GM19395 (cell line): ENCODE data around the gene VARS1.
"Not testable (repeated sequence)": the region's sequence is repeated elsewhere in the genome, so short reads cannot be mapped to it uniquely, and the experiment has no call there.

Experiments used
- ATAC-seq: cut with Tn5 transposase; IDR thresholded peaks from one replicate; pipeline ENCODE4 v1.9.1; 2021; ENCODE audit warnings: mild to moderate bottlenecking, moderate library complexity; ENCODE audit not compliant: unreplicated experiment

The VARS1 gene

GRCh38 chr6:31795616-31796298, at the start of gene VARS1:
Gene VARS1, minus strand, starts transcription at chr6:31795752. Its CDS starts 535 bp downstream, at chr6:31795217.
- peak; percentile 62 for ATAC-seq

GRCh38 chr6:31844507-31844906, 49.0 kb upstream of the VARS1 start:
- no peak for ATAC-seq

GRCh38 chr6:31842053-31842452, 46.5 kb upstream of the VARS1 start:
- no peak for ATAC-seq

GRCh38 chr6:31839779-31840126, 44.2 kb upstream of the VARS1 start:
- not testable (repeated sequence) for ATAC-seq

- no peak for ATAC-seq
These were observed 43.4 kb upstream of the VARS1 start for GRCh38 chr6:31838968-31839367.

GRCh38 chr6:31838114-31838553, 42.6 kb upstream of the VARS1 start:
- ATAC-seq: not testable (repeated sequence)

GRCh38 chr6:31837369-31838113, 42.0 kb upstream of the VARS1 start:
- no peak for ATAC-seq

- no peak for ATAC-seq
These were observed 41.2 kb upstream of the VARS1 start for GRCh38 chr6:31836474-31837368.

- ATAC-seq: no peak
These were observed 40.5 kb upstream of the VARS1 start for GRCh38 chr6:31836047-31836473.

- no peak for ATAC-seq
These were observed 39.1 kb upstream of the VARS1 start for GRCh38 chr6:31834367-31835250.

- ATAC-seq: no peak
These were observed 36.0 kb upstream of the VARS1 start for GRCh38 chr6:31831350-31832215.

- no peak for ATAC-seq
These were observed 35.4 kb upstream of the VARS1 start for GRCh38 chr6:31830886-31831335.

GRCh38 chr6:31829633-31830283, 34.2 kb upstream of the VARS1 start:
- no peak for ATAC-seq

- peak; percentile 69 for ATAC-seq
These were observed 31.9 kb upstream of the VARS1 start, which contains the start of gene HSPA1B for GRCh38 chr6:31827286-31828079. Gene HSPA1B, plus strand, starts transcription at chr6:31827738. Its CDS starts 213 bp downstream, at chr6:31827951.

- ATAC-seq: peak; percentile 10
These were observed 31.3 kb upstream of the VARS1 start for GRCh38 chr6:31826793-31827285.

- no peak for ATAC-seq
These were observed 30.0 kb upstream of the VARS1 start for GRCh38 chr6:31825553-31825952.

- ATAC-seq: not testable (repeated sequence)
These were observed 28.1 kb upstream of the VARS1 start for GRCh38 chr6:31823592-31824196.
